GM23338 (cell line): Measurements from ENCODE around the gene PIGU. TPM values are rescaled to one million over a fixed set of nuclear protein-coding genes. Genes with fewer than 3 reads are reported as not detected.

Experiments used
- ATAC-seq: fragments of 200-7000 bp; cut with Tn5 transposase; 3 replicates; pipeline ENCODE4 v1.9.1; 2020
- DNase-seq: peaks from one replicate; pipeline ENCODE4 v3.0.0-alpha.2; 2015; ENCODE audit warnings: low spot score
- H2AFZ ChIP-seq: fragments of 200-600 bp; sonication (generic); 2 replicates; pipeline ENCODE4 v1.8.0; 2016; ENCODE audit warnings: antibody characterized with exemption, mild to moderate bottlenecking, moderate library complexity
- H3F3A ChIP-seq: fragments of 200-600 bp; sonication (generic); replicated peaks from 2 replicates; pipeline ENCODE4 v1.8.0; 2017; ENCODE audit warnings: antibody characterized with exemption, mixed run types, low read depth
- H3K27ac ChIP-seq: fragments of 200-600 bp; sonication (generic); 2 replicates; pipeline ENCODE4 v1.6.1; 2016; ENCODE audit warnings: low read depth
- H3K27me3 ChIP-seq: fragments of 200-600 bp; sonication (generic); 2 replicates; pipeline ENCODE4 v1.8.0; 2016; ENCODE audit warnings: mild to moderate bottlenecking, mixed run types, moderate library complexity; ENCODE audit not compliant: insufficient read depth
- H3K36me3 ChIP-seq: fragments of 200-600 bp; sonication (generic); 2 replicates; pipeline ENCODE4 v1.8.0; 2016; ENCODE audit warnings: mild to moderate bottlenecking; ENCODE audit not compliant: insufficient read depth
- H3K4me1 ChIP-seq: fragments of 200-600 bp; sonication (generic); 2 replicates; pipeline ENCODE4 v1.8.0; 2016; ENCODE audit warnings: mild to moderate bottlenecking, moderate library complexity; ENCODE audit not compliant: insufficient read depth
- H3K4me2 ChIP-seq: fragments of 200-600 bp; sonication (generic); 2 replicates; pipeline ENCODE4 v1.7.1; 2017; ENCODE audit warnings: mixed run types
- H3K4me3 ChIP-seq: fragments of 200-600 bp; sonication (generic); 2 replicates; pipeline ENCODE4 v1.6.1; 2016; ENCODE audit warnings: mixed run types
- H3K79me2 ChIP-seq: fragments of 200-600 bp; sonication (generic); replicated peaks from 2 replicates; pipeline ENCODE4 v1.8.0; 2017; ENCODE audit warnings: mild to moderate bottlenecking; ENCODE audit not compliant: insufficient read depth
- H3K9me2 ChIP-seq: fragments of 200-600 bp; sonication (generic); 2 replicates; pipeline ENCODE4 v1.8.0; 2017; ENCODE audit not compliant: insufficient read depth
- H4K20me1 ChIP-seq: fragments of 200-600 bp; sonication (generic); replicated peaks from 2 replicates; pipeline ENCODE4 v1.8.0; 2017; ENCODE audit warnings: mild to moderate bottlenecking; ENCODE audit not compliant: insufficient read depth
- H3K27ac Mint-ChIP-seq: 2 replicates; pipeline ENCODE4 v1.8.0; 2020; ENCODE audit warnings: inconsistent platforms, mild to moderate bottlenecking, moderate library complexity, mixed read lengths
- H3K27me3 Mint-ChIP-seq: 3 replicates; pipeline ENCODE4 v1.8.0; 2022; ENCODE audit warnings: low read depth, mild to moderate bottlenecking, moderate library complexity, mixed read lengths, inconsistent platforms; ENCODE audit not compliant: insufficient read depth, poor library complexity
- H3K36me3 Mint-ChIP-seq: 3 replicates; pipeline ENCODE4 v1.8.0; 2021; ENCODE audit warnings: low read depth, mild to moderate bottlenecking, inconsistent platforms, moderate library complexity, mixed read lengths
- H3K4me1 Mint-ChIP-seq: 3 replicates; pipeline ENCODE4 v1.8.0; 2020; ENCODE audit warnings: mild to moderate bottlenecking, inconsistent platforms, mixed read lengths
- H3K4me3 Mint-ChIP-seq: 3 replicates; pipeline ENCODE4 v1.8.0; 2021; ENCODE audit warnings: moderate library complexity, mild to moderate bottlenecking, inconsistent platforms, mixed read lengths
- H3K9me3 Mint-ChIP-seq: 3 replicates; pipeline ENCODE4 v1.8.0; 2020; ENCODE audit warnings: moderate library complexity, mild to moderate bottlenecking, inconsistent platforms, mixed read lengths
- EZH2 ChIP-seq: fragments of 200-600 bp; sonication (generic); IDR thresholded peaks from one replicate; pipeline ENCODE4 v1.8.0; 2017; ENCODE audit warnings: antibody characterized with exemption, mild to moderate bottlenecking, low read depth; ENCODE audit not compliant: unreplicated experiment
- POLR2AphosphoS5 ChIP-seq: IDR thresholded peaks from 2 replicates; pipeline ENCODE4 v1.6.1; 2016; ENCODE audit warnings: antibody characterized with exemption, low read depth
- ZNF331 ChIP-seq: fragments of 250-450 bp; sonication (Bioruptor Pico); IDR thresholded peaks from 2 replicates; pipeline ENCODE4 v1.5.0; 2020; ENCODE audit warnings: low read depth, mild to moderate bottlenecking, moderate library complexity
- ZNF462 ChIP-seq: fragments of 250-450 bp; sonication (Bioruptor Pico); IDR thresholded peaks from 2 replicates; pipeline ENCODE4 v1.5.0; 2020; ENCODE audit warnings: mild to moderate bottlenecking, moderate library complexity
- polyA plus RNA-seq: library from polyadenylated mRNA; unstranded; fragments of >200 nt; fragmentation: Nextera tagmentation; extraction: Ambion mirVana; gene quantifications from 2 replicates; pipeline ENCODE4 v1.2.1, GENCODE V29; 2016
- total RNA-seq: library from RNA; depleted of rRNA; stranded (reverse); fragments of >200 nt; shearing (Covaris generic); gene quantifications from 2 replicates; pipeline ENCODE4 v1.2.3, GENCODE V29; 2014
- TF ChIP-seq, protein P1 (sequence below), 2 experiments: fragments of 200-600 bp in 1 of 2; sonication (generic) in 1 of 2; conservative IDR thresholded peaks; 2 replicates each; pipeline versions ENCODE4 v1.5.1 to v1.6.1; 2016 to 2017; ENCODE audit warnings: antibody characterized with exemption in 2 of 2, low read depth in 2 of 2, mild to moderate bottlenecking in 2 of 2, moderate library complexity in 1 of 2
- TF ChIP-seq, protein P2 (sequence below): IDR thresholded peaks from one replicate; pipeline ENCODE4 v1.6.1; 2018; ENCODE audit warnings: antibody characterized with exemption; ENCODE audit not compliant: unreplicated experiment

The PIGU gene
- total and polyA plus RNA-seq, 2 experiments from 2014 or later, result 24.3 to 28.9 TPM

DNA sequence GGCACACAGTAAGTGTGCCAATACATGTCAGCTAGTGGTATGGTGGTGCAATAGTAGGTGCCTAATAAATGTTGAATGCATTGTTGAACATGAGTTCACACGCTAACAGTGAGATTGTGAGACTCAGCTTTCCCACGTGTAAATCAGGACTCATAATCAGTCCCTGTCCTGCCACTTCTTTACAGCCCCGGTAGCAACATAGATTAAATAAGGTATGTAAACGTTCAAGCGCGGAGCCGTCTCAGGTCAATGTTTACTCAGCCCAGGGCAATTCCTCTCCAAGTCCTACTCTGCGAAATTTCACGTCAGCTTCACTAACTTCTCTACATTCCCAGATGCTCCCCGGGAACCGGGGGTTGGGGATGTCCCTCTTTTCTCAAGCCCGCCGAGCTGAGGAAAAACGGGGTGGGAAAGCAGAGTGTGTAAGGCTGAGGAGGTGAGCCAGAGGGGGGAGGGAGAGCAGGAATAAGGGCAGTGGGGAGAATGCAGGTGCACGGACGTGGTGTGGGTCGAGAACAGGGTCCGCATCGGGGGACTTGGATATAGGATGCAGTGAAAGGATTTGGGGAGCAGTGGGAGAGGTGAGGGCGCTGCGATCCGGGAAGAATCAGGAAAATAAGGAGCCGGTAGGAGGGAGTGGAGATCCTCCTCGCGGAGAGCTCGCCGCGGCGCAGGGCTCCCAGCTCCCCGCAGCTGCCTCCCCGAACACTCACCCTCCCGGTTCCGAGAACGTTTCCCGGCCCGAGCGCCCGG is 26.7 kb upstream of the PIGU start (continued):
- TF ChIP-seq ZNF462 (CRISPR knock-in tag), result no peak

DNA sequence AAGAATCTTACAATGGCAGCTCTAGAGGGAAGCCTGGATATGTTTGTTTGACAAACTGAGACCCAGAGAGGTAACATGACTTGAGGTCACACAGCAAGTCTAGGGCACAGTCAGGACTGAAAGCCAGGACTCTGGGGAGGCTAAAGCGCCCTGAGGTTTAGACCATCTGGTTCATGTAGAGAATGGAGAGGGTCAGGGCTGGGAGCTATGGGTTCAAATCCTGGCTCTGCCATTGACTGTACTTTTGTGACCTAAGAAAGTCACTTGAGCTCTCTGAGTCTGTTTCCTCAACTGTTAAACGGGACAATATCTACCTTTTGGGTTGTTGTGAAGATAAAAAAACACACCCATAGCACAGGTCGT is 26.1 kb upstream of the PIGU start:
- H3K4me3 ChIP-seq, result peak overlapping the region; percentile 97
- H4K20me1 ChIP-seq, result 0 out of 2 replicates have a peak, but pooled peaks cover 4% of the 10 kb centered on the region
- no peaks in the 10 kb centered on the region for H3K9me2 ChIP-seq
- Mint-ChIP-seq H3K4me1 (peaks cover 9% of the 10 kb centered on the region), H3K27ac (no peak overlapping the region), H3K27me3 (peaks cover 36% of the 10 kb centered on the region), H3K36me3 (no peaks in the 10 kb centered on the region), H3K9me3 (no peaks in the 10 kb centered on the region), H3K4me3 (peak overlapping the region; percentile 90)
- H3K4me2 ChIP-seq, result peak overlapping the region; percentile 92
- DNase-seq, result no peak
- no peak overlapping the region for H2AFZ ChIP-seq
- no peak for ATAC-seq
- H3K27ac ChIP-seq, result no peak overlapping the region
- H3K27me3 ChIP-seq, result peaks cover 23% of the 10 kb centered on the region
- H3K4me1 ChIP-seq, result peaks cover 9% of the 10 kb centered on the region; the same call in 1 of the 2 replicates
- no peaks in the 10 kb centered on the region for H3K79me2 ChIP-seq
- no peaks in the 10 kb centered on the region for H3K36me3 ChIP-seq
- H3F3A ChIP-seq, result peaks cover 17% of the 10 kb centered on the region; the same call in 1 of the 2 replicates
- TF ChIP-seq EZH2, result no peak
- TF ChIP-seq, protein P1, sequence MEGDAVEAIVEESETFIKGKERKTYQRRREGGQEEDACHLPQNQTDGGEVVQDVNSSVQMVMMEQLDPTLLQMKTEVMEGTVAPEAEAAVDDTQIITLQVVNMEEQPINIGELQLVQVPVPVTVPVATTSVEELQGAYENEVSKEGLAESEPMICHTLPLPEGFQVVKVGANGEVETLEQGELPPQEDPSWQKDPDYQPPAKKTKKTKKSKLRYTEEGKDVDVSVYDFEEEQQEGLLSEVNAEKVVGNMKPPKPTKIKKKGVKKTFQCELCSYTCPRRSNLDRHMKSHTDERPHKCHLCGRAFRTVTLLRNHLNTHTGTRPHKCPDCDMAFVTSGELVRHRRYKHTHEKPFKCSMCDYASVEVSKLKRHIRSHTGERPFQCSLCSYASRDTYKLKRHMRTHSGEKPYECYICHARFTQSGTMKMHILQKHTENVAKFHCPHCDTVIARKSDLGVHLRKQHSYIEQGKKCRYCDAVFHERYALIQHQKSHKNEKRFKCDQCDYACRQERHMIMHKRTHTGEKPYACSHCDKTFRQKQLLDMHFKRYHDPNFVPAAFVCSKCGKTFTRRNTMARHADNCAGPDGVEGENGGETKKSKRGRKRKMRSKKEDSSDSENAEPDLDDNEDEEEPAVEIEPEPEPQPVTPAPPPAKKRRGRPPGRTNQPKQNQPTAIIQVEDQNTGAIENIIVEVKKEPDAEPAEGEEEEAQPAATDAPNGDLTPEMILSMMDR (conservative IDR thresholded peaks at IDR 0.05; ENCODE audit: low read depth in 2 of 2), result no peak
- no peak for TF ChIP-seq ZNF331
- no peak for TF ChIP-seq POLR2AphosphoS5
- TF ChIP-seq, protein P2, sequence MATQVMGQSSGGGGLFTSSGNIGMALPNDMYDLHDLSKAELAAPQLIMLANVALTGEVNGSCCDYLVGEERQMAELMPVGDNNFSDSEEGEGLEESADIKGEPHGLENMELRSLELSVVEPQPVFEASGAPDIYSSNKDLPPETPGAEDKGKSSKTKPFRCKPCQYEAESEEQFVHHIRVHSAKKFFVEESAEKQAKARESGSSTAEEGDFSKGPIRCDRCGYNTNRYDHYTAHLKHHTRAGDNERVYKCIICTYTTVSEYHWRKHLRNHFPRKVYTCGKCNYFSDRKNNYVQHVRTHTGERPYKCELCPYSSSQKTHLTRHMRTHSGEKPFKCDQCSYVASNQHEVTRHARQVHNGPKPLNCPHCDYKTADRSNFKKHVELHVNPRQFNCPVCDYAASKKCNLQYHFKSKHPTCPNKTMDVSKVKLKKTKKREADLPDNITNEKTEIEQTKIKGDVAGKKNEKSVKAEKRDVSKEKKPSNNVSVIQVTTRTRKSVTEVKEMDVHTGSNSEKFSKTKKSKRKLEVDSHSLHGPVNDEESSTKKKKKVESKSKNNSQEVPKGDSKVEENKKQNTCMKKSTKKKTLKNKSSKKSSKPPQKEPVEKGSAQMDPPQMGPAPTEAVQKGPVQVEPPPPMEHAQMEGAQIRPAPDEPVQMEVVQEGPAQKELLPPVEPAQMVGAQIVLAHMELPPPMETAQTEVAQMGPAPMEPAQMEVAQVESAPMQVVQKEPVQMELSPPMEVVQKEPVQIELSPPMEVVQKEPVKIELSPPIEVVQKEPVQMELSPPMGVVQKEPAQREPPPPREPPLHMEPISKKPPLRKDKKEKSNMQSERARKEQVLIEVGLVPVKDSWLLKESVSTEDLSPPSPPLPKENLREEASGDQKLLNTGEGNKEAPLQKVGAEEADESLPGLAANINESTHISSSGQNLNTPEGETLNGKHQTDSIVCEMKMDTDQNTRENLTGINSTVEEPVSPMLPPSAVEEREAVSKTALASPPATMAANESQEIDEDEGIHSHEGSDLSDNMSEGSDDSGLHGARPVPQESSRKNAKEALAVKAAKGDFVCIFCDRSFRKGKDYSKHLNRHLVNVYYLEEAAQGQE, result no peak
